HEK293 (cell line): ENCODE results near the gene DIPK2B.

Source experiments
- CTCF ChIA-PET: fragments of 350-600 bp; formaldehyde crosslinking; extraction: SDS; loops from one replicate; lab custom pipeline; 2021; ENCODE audit warnings: antibody characterized with exemption; lab: Yijun Ruan, JAX
- POLR2A ChIA-PET: fragments of 300-600 bp; formaldehyde crosslinking; extraction: SDS; loops from one replicate; lab custom pipeline; 2020; ENCODE audit warnings: antibody characterized with exemption, inconsistent platforms; lab: Yijun Ruan, JAX
- H3K27ac ChIP-seq: fragments of 200-500 bp; sonication (Bioruptor generic); 2 replicates; pipeline ENCODE4 v1.5.1; 2014; ENCODE audit warnings: low read depth, low read length, control low read depth, inconsistent platforms; ENCODE audit errors: extremely low read depth
- H3K36me3 ChIP-seq, 2 experiments: fragments of 200-500 bp in 1 of 2; sonication (Bioruptor generic) in 1 of 2; 1 replicate in 1 of 2; 2 replicates in 1 of 2; pipeline ENCODE4 v1.5.1; 2014 to 2017; ENCODE audit warnings: inconsistent platforms in 2 of 2, low read length in 2 of 2; ENCODE audit not compliant: control insufficient read depth in 2 of 2, insufficient read depth in 1 of 2
- H3K4me1 ChIP-seq: fragments of 200-500 bp; sonication (Bioruptor generic); 2 replicates; pipeline ENCODE4 v1.5.1; 2014; ENCODE audit warnings: mild to moderate bottlenecking, low read length, inconsistent platforms; ENCODE audit not compliant: control insufficient read depth, insufficient read depth
- H3K4me3 ChIP-seq: 2 replicates; pipeline ENCODE4 v1.5.1; 2011; ENCODE audit warnings: low read depth, mild to moderate bottlenecking, control low read depth, low read length, moderate library complexity
- H3K9me3 ChIP-seq: fragments of 200-500 bp; sonication (Bioruptor generic); 2 replicates; pipeline ENCODE4 v1.5.1; 2014; ENCODE audit warnings: low read depth, low read length, inconsistent platforms; ENCODE audit not compliant: control insufficient read depth, insufficient read depth
- BCL11A ChIP-seq: fragments of 450-650 bp; formaldehyde crosslinking; IDR thresholded peaks from 2 replicates; pipeline ENCODE4 v1.5.1; 2016; ENCODE audit warnings: low read depth, missing biosample characterization, missing genetic modification characterization
- FEZF1 ChIP-seq: fragments of 450-650 bp; formaldehyde crosslinking; IDR thresholded peaks from 2 replicates; pipeline ENCODE4 v1.5.1; 2016; ENCODE audit warnings: missing biosample characterization, missing genetic modification characterization
- GLI4 ChIP-seq: fragments of 450-650 bp; formaldehyde crosslinking; IDR thresholded peaks from 2 replicates; pipeline ENCODE4 v1.5.1; 2016; ENCODE audit warnings: missing biosample characterization, missing genetic modification characterization
- HIC1 ChIP-seq: fragments of 450-650 bp; formaldehyde crosslinking; IDR thresholded peaks from 2 replicates; pipeline ENCODE4 v1.5.1; 2016; ENCODE audit warnings: missing biosample characterization, missing genetic modification characterization
- PRDM4 ChIP-seq: fragments of 450-650 bp; formaldehyde crosslinking; IDR thresholded peaks from 2 replicates; pipeline ENCODE4 v1.5.1; 2017; ENCODE audit warnings: missing biosample characterization, missing genetic modification characterization
- RBAK ChIP-seq: fragments of 450-650 bp; formaldehyde crosslinking; IDR thresholded peaks from 2 replicates; pipeline ENCODE4 v1.5.1; 2016; ENCODE audit warnings: missing biosample characterization, missing genetic modification characterization
- REPIN1 ChIP-seq: fragments of 450-650 bp; formaldehyde crosslinking; IDR thresholded peaks from 2 replicates; pipeline ENCODE4 v1.5.1; 2017; ENCODE audit warnings: missing biosample characterization, missing genetic modification characterization, low read depth
- YY1 ChIP-seq: fragments of 450-650 bp; formaldehyde crosslinking; IDR thresholded peaks from 2 replicates; pipeline ENCODE4 v1.5.1; 2018; ENCODE audit warnings: missing biosample characterization, missing genetic modification characterization
- ZBTB7A ChIP-seq: fragments of 450-650 bp; formaldehyde crosslinking; IDR thresholded peaks from 2 replicates; pipeline ENCODE4 v1.5.1; 2016; ENCODE audit warnings: low read depth, missing biosample characterization, missing genetic modification characterization
- ZEB2 ChIP-seq: fragments of 450-650 bp; formaldehyde crosslinking; IDR thresholded peaks from 2 replicates; pipeline ENCODE4 v1.5.1; 2016; ENCODE audit warnings: missing biosample characterization, missing genetic modification characterization
- ZFHX2 ChIP-seq: fragments of 450-650 bp; formaldehyde crosslinking; conservative IDR thresholded peaks from 2 replicates; pipeline ENCODE4 v1.5.1; 2016; ENCODE audit warnings: missing biosample characterization, missing genetic modification characterization
- ZNF112 ChIP-seq: fragments of 450-650 bp; formaldehyde crosslinking; IDR thresholded peaks from 2 replicates; pipeline ENCODE4 v1.5.0; 2017; ENCODE audit warnings: missing biosample characterization, missing genetic modification characterization
- ZNF221 ChIP-seq: fragments of 450-650 bp; formaldehyde crosslinking; IDR thresholded peaks from 2 replicates; pipeline ENCODE4 v1.5.1; 2017; ENCODE audit warnings: missing biosample characterization, missing genetic modification characterization, borderline replicate concordance
- ZNF23 ChIP-seq: fragments of 450-650 bp; formaldehyde crosslinking; IDR thresholded peaks from 2 replicates; pipeline ENCODE4 v1.5.1; 2016; ENCODE audit warnings: missing biosample characterization, missing genetic modification characterization, borderline replicate concordance
- ZNF274 ChIP-seq, 2 experiments: fragments of 200-500 bp in 1 of 2; fragments of 450-650 bp in 1 of 2; sonication (Bioruptor generic) in 1 of 2; formaldehyde crosslinking in 1 of 2; IDR thresholded peaks; 2 replicates each; pipeline versions ENCODE4 v1.5.1 to v1.6.1; 2014 to 2016; ENCODE audit warnings: borderline replicate concordance in 1 of 2, inconsistent platforms in 1 of 2, low read length in 1 of 2, missing biosample characterization in 1 of 2, missing genetic modification characterization in 1 of 2
- ZNF423 ChIP-seq: fragments of 450-650 bp; formaldehyde crosslinking; IDR thresholded peaks from 2 replicates; pipeline ENCODE4 v1.5.1; 2016; ENCODE audit warnings: missing biosample characterization, missing genetic modification characterization
- ZNF433 ChIP-seq: fragments of 450-650 bp; formaldehyde crosslinking; IDR thresholded peaks from 2 replicates; pipeline ENCODE4 v1.5.1; 2016; ENCODE audit warnings: missing biosample characterization, missing genetic modification characterization, low read depth
- ZNF48 ChIP-seq: fragments of 450-650 bp; formaldehyde crosslinking; IDR thresholded peaks from 2 replicates; pipeline ENCODE4 v1.5.1; 2016; ENCODE audit warnings: missing biosample characterization, missing genetic modification characterization
- ZNF513 ChIP-seq: fragments of 450-650 bp; IDR thresholded peaks from 2 replicates; pipeline ENCODE4 v1.5.1; 2018; ENCODE audit warnings: missing biosample characterization, missing genetic modification characterization
- ZNF518A ChIP-seq: fragments of 450-650 bp; formaldehyde crosslinking; conservative IDR thresholded peaks from 2 replicates; pipeline ENCODE4 v1.5.1; 2016; ENCODE audit warnings: low read depth, missing biosample characterization, missing genetic modification characterization
- ZNF677 ChIP-seq: fragments of 450-650 bp; IDR thresholded peaks from 2 replicates; pipeline ENCODE4 v1.5.0; 2018; ENCODE audit warnings: missing biosample characterization, mild to moderate bottlenecking, missing genetic modification characterization, moderate library complexity
- ZSCAN5A ChIP-seq: fragments of 450-650 bp; formaldehyde crosslinking; IDR thresholded peaks from 2 replicates; pipeline ENCODE4 v1.5.1; 2016; ENCODE audit warnings: missing biosample characterization, missing genetic modification characterization
- ZXDB ChIP-seq: fragments of 450-650 bp; formaldehyde crosslinking; IDR thresholded peaks from 2 replicates; pipeline ENCODE4 v1.5.1; 2016; ENCODE audit warnings: missing biosample characterization, missing genetic modification characterization

The DIPK2B gene

GRCh38 chrX:45230410-45230809, 29.7 kb upstream of the DIPK2B start (continued):
- no peak for TF ChIP-seq HIC1
- no peak for TF ChIP-seq ZXDB
- TF ChIP-seq ZNF513 (tag by site-specific recombination) = no peak
- TF ChIP-seq PRDM4 (tag by site-specific recombination) = no peak
- TF ChIP-seq ZNF221 (tag by site-specific recombination) = no peak
- TF ChIP-seq ZEB2 (tag by site-specific recombination) = no peak
- no peak for TF ChIP-seq FEZF1 (tag by site-specific recombination)
- TF ChIP-seq ZBTB7A (tag by site-specific recombination) = no peak
- TF ChIP-seq ZNF274 (IDR thresholded peaks at IDR 0.05; ENCODE audit: low read length) = no peak
- no peak for TF ChIP-seq ZNF274 (tag by site-specific recombination; IDR thresholded peaks at IDR 0.05; ENCODE audit: borderline replicate concordance)
- no peak for TF ChIP-seq YY1 (tag by site-specific recombination)
- TF ChIP-seq, all 188 proteins: peak for 0

GRCh38 chrX:45229348-45229747, 28.7 kb upstream of the DIPK2B start:
- ChIA-PET POLR2A (no interaction called here), CTCF (no interaction called here)
- H3K27ac ChIP-seq = no peak overlapping the region
- TF ChIP-seq ZNF112 (no peak), ZNF518A (no peak), ZNF423 (no peak), BCL11A (tag by site-specific recombination) (no peak), ZNF23 (no peak), ZNF677 (tag by site-specific recombination) (no peak), GLI4 (no peak), ZNF48 (tag by site-specific recombination) (no peak), ZSCAN5A (tag by site-specific recombination) (no peak), REPIN1 (tag by site-specific recombination) (no peak), ZFHX2 (no peak), RBAK (no peak), ZBTB7A (tag by site-specific recombination) (no peak), ZNF433 (tag by site-specific recombination) (no peak)
- no peaks in the 10 kb centered on the region for H3K4me1 ChIP-seq
- no peaks in the 10 kb centered on the region for H3K36me3 ChIP-seq
- no peak overlapping the region for H3K4me3 ChIP-seq
- H3K9me3 ChIP-seq = no peaks in the 10 kb centered on the region
